Astrocyte of the cerebellum (primary cell): ENCODE measurements around the gene ATXN7L1.

Experiments
- DNase-seq: peaks from one replicate; pipeline ENCODE4 v3.0.0-alpha.2; 2011; ENCODE audit warnings: low read depth
- H3K4me3 ChIP-seq: 2 replicates; pipeline ENCODE4 v1.5.1; 2011; ENCODE audit warnings: mild to moderate bottlenecking, low read depth, low read length, moderate library complexity
- CTCF ChIP-seq: IDR thresholded peaks from 2 replicates; pipeline ENCODE4 v1.5.1; 2012; ENCODE audit warnings: low read length, low read depth, moderate library complexity, mild to moderate bottlenecking; ENCODE audit errors: missing control alignments
- in situ Hi-C: cut with HindIII; loops from 2 replicates; pipeline ENCODE4 v1.10.0; 2017; ENCODE audit warnings: low sequenced_read_pairs

ATXN7L1 gene

GRCh38 chr7:105650382-105650970 is 225.9 kb downstream of the ATXN7L1 start:
- DNase-seq, result no peak
- no peak overlapping the region for H3K4me3 ChIP-seq
- TF ChIP-seq CTCF, result no peak
- in situ Hi-C loops, result no loop called here

- TF ChIP-seq CTCF, result no peak
- no peak for DNase-seq
- in situ Hi-C loops, result no loop called here
Measured at GRCh38 chr7:105649727-105650381, 226.5 kb downstream of the ATXN7L1 start.

GRCh38 chr7:105648561-105649401 is 227.6 kb downstream of the ATXN7L1 start:
- in situ Hi-C loops, result no loop called here
- TF ChIP-seq CTCF, result no peak
- DNase-seq, result no peak
- H3K4me3 ChIP-seq, result no peak overlapping the region

More at GRCh38 chr7:105649727-105650381, 226.5 kb downstream of the ATXN7L1 start:
- no peak overlapping the region for H3K4me3 ChIP-seq

GRCh38 chr7:105647591-105647990 is 228.8 kb downstream of the ATXN7L1 start:
- in situ Hi-C loops, result no loop called here
- DNase-seq, result no peak
- no peak for TF ChIP-seq CTCF

GRCh38 chr7:105644937-105645336 is 231.5 kb downstream of the ATXN7L1 start:
- in situ Hi-C loops, result no loop called here
- H3K4me3 ChIP-seq, result no peak overlapping the region
- no peak for TF ChIP-seq CTCF
- DNase-seq, result no peak

More at GRCh38 chr7:105647591-105647990, 228.8 kb downstream of the ATXN7L1 start:
- no peak overlapping the region for H3K4me3 ChIP-seq

- in situ Hi-C loops, result no loop called here
- TF ChIP-seq CTCF, result no peak
Measured at GRCh38 chr7:105643851-105644250, 232.5 kb downstream of the ATXN7L1 start.

More at GRCh38 chr7:105643851-105644250, 232.5 kb downstream of the ATXN7L1 start:
- H3K4me3 ChIP-seq, result no peak overlapping the region
- no peak for DNase-seq
